Tibial artery (tissue), 4 donors: Measurements from ENCODE around the gene HMCN1.

Experiments
- DNase-seq, 2 donors: peaks; one replicate each; pipeline ENCODE4 v3.0.0-alpha.2; 2019
- H3K27ac ChIP-seq, 2 donors: fragments of 200-600 bp; sonication (generic) in 1 of 2; 1 replicate in 1 of 2; 2 replicates in 1 of 2; pipeline ENCODE4 v1.5.1; 2018 to 2019; ENCODE audit warnings: mild to moderate bottlenecking in 1 of 2
- H3K27me3 ChIP-seq, 2 donors: fragments of 200-600 bp; sonication (generic) in 1 of 2; one replicate each; pipeline versions ENCODE4 v1.5.1 to v1.6.0; 2016 to 2019
- H3K36me3 ChIP-seq, 3 donors: fragments of 200-600 bp; sonication (generic) in 2 of 3; one replicate each; pipeline ENCODE4 v1.5.1; 2016 to 2019; ENCODE audit warnings: mild to moderate bottlenecking in 2 of 3
- H3K4me1 ChIP-seq, 4 donors: fragments of 200-600 bp; sonication (generic) in 2 of 4; 1 replicate in 3 of 4; 2 replicates in 1 of 4; pipeline ENCODE4 v1.5.1; 2016 to 2019
- H3K4me3 ChIP-seq, 2 donors: fragments of 200-600 bp; sonication (generic) in 1 of 2; 1 replicate in 1 of 2; 2 replicates in 1 of 2; pipeline ENCODE4 v1.5.1; 2018 to 2019; ENCODE audit warnings: mild to moderate bottlenecking in 2 of 2
- H3K9me3 ChIP-seq, 3 donors: fragments of 200-600 bp; sonication (generic) in 1 of 3; one replicate each; pipeline ENCODE4 v1.5.1; 2016 to 2019
- CTCF ChIP-seq, 2 experiments: fragments of 200-600 bp in 1 of 2; fragments of 450-650 bp in 1 of 2; IDR thresholded peaks; one replicate each; pipeline ENCODE4 v1.5.1; 2017 to 2019; ENCODE audit warnings: antibody characterized with exemption in 2 of 2, mild to moderate bottlenecking in 1 of 2, moderate library complexity in 1 of 2
- intact Hi-C: fragments of 100-400 bp; cut with DNase I; formaldehyde crosslinking; loops from one replicate; pipeline ENCODE4 v1.15.0; 2023; ENCODE audit warnings: low total_unique reads

Gene HMCN1

GRCh38 chr1:185935360-185935759 lies 201.2 kb downstream of the HMCN1 start:
- intact Hi-C loops = no loop called here
- H3K4me1 ChIP-seq = no peaks in the 10 kb centered on the region
- peaks cover 0 to 2% (median 0%) of the 10 kb centered on the region in 3 donors for H3K9me3 ChIP-seq
- H3K4me3 ChIP-seq = no peak overlapping the region
- H3K27ac ChIP-seq = no peak overlapping the region
- no peaks in the 10 kb centered on the region for H3K27me3 ChIP-seq
- no peak for TF ChIP-seq CTCF (IDR thresholded peaks at IDR 0.05)
- H3K36me3 ChIP-seq = no peaks in the 10 kb centered on the region
- DNase-seq = no peak

GRCh38 chr1:185936641-185937040 lies 202.4 kb downstream of the HMCN1 start:
- Histone ChIP-seq H3K27ac (no peak overlapping the region), H3K4me3 (no peak overlapping the region), H3K27me3 (no peaks in the 10 kb centered on the region), H3K36me3 (no peaks in the 10 kb centered on the region), H3K4me1 (no peaks in the 10 kb centered on the region), H3K9me3 (peaks cover 0 to 2% (median 0%) of the 10 kb centered on the region in 3 donors)
- no peak for TF ChIP-seq CTCF (IDR thresholded peaks at IDR 0.05)
- DNase-seq = no peak
- intact Hi-C loops = no loop called here

GRCh38 chr1:185938396-185938795 lies 204.2 kb downstream of the HMCN1 start:
- no peaks in the 10 kb centered on the region for H3K36me3 ChIP-seq
- no peaks in the 10 kb centered on the region for H3K27me3 ChIP-seq
- TF ChIP-seq CTCF (IDR thresholded peaks at IDR 0.05) = no peak
- no peak overlapping the region for H3K27ac ChIP-seq
- H3K4me1 ChIP-seq = no peaks in the 10 kb centered on the region
- DNase-seq = no peak
- intact Hi-C loops = no loop called here
- peaks cover 0 to 2% (median 0%) of the 10 kb centered on the region in 3 donors for H3K9me3 ChIP-seq
- H3K4me3 ChIP-seq = no peak overlapping the region

GRCh38 chr1:185939142-185939541 lies 205.0 kb downstream of the HMCN1 start:
- no peak for TF ChIP-seq CTCF (IDR thresholded peaks at IDR 0.05)
- DNase-seq = no peak
- peaks cover 0 to 2% (median 0%) of the 10 kb centered on the region in 3 donors for H3K9me3 ChIP-seq
- no peak overlapping the region for H3K27ac ChIP-seq
- H3K27me3 ChIP-seq = no peaks in the 10 kb centered on the region
- intact Hi-C loops = no loop called here
- H3K4me1 ChIP-seq = no peaks in the 10 kb centered on the region
- H3K36me3 ChIP-seq = no peaks in the 10 kb centered on the region
- H3K4me3 ChIP-seq = no peak overlapping the region

DNA sequence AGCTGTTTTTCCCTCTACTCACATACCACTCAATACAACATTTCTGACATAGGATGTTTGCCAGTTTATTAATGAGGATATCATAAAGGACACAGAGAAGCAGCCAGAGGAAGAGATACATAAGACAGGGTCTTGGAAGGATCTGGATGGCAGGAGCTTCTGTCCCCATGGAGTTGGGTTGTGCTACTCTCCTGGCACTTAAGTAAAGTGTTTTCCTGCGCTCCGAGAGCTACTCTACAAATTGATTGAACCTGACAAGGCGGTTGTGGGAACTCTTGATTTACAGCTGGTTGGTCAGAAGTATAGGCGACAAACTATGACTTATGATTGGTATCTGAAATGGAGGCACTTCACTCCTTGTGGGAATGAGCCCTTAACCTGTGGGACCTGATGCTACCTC lies 208.8 kb downstream of the HMCN1 start:
- no peak for TF ChIP-seq CTCF (IDR thresholded peaks at IDR 0.05)
- H3K27ac ChIP-seq = no peak overlapping the region
- H3K4me3 ChIP-seq = no peak overlapping the region
- intact Hi-C loops = no loop called here
- H3K27me3 ChIP-seq = no peaks in the 10 kb centered on the region
- no peak for DNase-seq
- no peaks in the 10 kb centered on the region for H3K4me1 ChIP-seq
- H3K36me3 ChIP-seq = no peaks in the 10 kb centered on the region
- peaks cover 0 to 2% (median 0%) of the 10 kb centered on the region in 3 donors for H3K9me3 ChIP-seq

- no peaks in the 10 kb centered on the region for H3K9me3 ChIP-seq
- H3K4me3 ChIP-seq = no peak overlapping the region
- H3K27ac ChIP-seq = no peak overlapping the region
- no peaks in the 10 kb centered on the region for H3K36me3 ChIP-seq
- intact Hi-C loops = no loop called here
- peaks cover 0 to 6% (median 0%) of the 10 kb centered on the region in 4 donors for H3K4me1 ChIP-seq
- H3K27me3 ChIP-seq = no peaks in the 10 kb centered on the region
- no peak for DNase-seq
- TF ChIP-seq CTCF (IDR thresholded peaks at IDR 0.05) = no peak
Measured at GRCh38 chr1:185956881-185957280, 222.7 kb downstream of the HMCN1 start.
